ACHN (cell line): Measurements from ENCODE around the gene NFX1.

Source experiments
- DNase-seq: peaks from one replicate; pipeline ENCODE4 v3.0.0-alpha.2; 2015
- in situ Hi-C: cut with HindIII; loops from 2 replicates; pipeline ENCODE4 v1.10.0; 2017; ENCODE audit warnings: low sequenced_read_pairs, low pct_ligation_motif_present, low pct_unique_long_range_greater_than_20kb

Gene NFX1

DNA sequence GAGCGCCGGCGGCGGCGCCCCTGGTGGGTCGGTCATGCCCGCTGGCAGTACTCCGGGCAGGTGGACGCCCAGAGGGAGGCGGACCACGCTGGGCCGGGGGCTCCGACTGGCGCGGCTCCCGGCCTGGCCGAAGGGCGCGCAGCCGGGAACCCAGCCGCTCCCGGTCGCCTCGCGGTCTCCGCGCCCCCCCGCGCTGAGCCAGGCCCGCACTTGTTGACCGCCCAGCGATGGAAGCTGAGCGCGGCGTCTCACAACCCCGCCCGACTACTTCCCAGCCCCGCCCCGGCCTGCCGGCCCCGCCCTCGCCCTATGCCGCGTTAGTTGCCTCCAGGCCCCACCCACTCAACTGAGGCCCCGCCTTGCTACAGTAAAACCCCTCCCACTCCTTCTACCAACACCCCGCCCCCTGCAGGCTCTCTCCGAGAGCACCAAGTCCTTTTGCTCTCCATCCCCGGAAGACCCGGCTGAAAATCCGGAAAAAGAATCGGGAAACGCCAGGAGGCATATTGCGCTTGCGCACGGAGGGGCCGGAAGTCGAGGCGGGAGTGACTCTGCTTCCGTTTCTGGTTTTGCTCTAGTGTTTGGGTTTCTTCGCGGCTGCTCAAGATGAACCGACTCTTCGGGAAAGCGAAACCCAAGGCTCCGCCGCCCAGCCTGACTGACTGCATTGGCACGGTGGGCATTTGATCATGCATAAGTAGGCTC lies 25.7 kb upstream of the NFX1 start, which contains the start of the genes BAG1 and CHMP5:
Gene BAG1, minus strand, starts transcription at position 236 of the 705 bp plus-strand sequence.
Gene CHMP5, plus strand, starts transcription at position 577 of the 705 bp plus-strand sequence. Its CDS starts 30 bp downstream, at position 607.
- in situ Hi-C loops, result no loop called here
- peak; percentile 98 for DNase-seq

DNA sequence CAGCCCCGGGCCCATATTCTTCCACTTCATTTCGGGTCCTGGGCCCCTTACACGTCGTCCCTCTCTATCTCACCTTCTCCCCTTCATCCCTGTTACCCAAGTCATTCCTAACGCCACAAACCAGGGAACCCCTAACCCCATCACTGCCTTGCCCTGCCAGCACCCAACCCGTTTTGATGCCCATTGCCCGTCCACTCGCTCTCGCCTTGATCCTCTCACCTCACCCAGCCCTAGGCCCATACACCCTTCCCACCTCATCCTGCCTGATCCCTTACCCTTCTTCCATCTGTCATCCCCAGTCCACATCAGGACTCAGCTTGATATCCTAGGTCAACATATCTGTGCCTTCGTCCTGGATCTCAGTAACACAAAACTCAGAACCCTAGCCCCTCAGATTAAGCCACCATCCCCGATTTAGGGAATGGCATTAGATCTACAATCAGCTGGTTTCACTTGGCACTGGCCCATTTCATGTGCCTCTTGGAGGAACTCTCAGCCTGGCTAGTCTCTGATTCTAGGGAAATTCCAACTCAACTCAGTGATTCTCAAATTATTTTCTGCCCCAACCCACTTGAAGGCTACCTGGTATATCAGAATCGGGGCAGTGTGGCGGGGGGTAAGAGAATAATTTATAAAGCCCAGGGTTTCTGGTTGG lies 25.0 kb upstream of the NFX1 start:
- in situ Hi-C loops, result no loop called here
- DNase-seq, result no peak

- no peak for DNase-seq
- in situ Hi-C loops, result no loop called here
Measured at GRCh38 chr9:33267151-33267767, 23.1 kb upstream of the NFX1 start.

DNA sequence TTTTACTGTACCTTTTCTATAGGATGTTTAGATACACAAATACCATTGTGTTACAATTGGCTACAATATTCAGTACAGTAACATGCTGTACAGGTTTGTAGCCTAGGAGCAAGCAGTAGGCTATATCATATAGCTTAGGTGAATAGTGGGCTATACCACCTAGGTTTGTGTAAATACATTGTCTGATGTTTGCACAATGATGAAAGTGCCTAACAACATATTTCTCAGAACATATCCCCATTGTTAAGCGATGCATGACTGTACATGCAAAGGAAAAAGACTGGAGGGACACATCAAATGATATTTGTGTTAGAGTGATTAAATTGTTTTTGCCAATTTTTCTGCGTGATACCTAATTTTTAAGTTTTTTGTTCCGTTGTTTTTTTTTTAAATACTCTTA lies 20.2 kb upstream of the NFX1 start:
- in situ Hi-C loops, result no loop called here
- DNase-seq, result no peak

DNA sequence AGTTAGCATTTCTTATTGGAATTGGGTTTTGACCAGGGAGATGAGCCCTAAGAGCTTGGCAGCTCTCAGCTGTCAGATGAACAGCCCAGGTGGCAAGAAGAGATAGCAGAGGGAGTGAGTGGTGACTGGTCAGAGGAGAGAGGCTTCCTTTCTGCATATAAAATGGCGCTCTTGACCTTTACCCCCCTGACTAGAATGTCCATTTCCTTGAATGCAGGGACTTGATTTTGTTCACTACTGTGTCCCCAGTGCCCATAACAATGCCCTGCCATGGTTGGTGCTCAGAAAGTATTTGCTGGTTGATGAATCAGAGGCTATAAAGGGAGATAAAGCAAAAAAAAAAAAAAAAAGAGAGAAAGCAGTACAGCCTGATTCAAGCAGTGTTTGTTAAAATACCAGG lies 18.3 kb upstream of the NFX1 start:
- peak; percentile 85 for DNase-seq
- in situ Hi-C loops, result no loop called here

DNA sequence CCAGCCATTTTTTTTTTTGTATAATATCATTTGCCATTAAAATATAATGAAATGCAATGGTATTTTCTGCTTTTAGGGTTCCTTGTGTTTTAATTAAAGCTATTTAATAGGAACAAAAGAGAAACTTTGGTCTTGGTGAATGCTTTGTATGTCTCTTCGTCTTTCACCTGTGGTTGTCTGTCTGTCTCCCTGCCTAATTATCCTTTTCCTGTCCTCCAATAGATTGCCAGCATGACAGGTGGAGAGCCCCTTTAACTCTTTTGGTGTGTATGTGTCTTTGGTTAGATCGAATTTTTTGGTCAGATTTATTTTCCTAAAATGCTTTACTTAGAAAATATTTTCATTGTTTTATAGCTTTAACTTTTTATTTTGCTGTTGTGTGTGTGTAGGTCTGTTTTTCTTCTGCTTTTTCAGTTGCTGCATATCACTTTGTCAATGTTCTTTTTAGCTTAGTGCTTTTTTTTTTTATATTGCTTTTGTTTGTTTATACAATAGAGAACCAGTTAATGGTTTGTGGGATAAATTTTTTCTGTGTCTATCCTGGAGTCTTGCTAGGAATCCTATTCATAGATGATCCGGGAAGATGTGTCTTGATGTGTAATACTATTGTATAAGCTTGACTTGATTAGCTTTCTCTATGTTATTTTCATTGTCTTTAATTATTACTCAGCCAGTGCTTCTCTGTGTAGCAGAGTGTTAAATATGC lies 16.9 kb upstream of the NFX1 start:
- in situ Hi-C loops, result no loop called here
- DNase-seq, result no peak

GRCh38 chr9:33273972-33274328 lies 16.4 kb upstream of the NFX1 start:
- in situ Hi-C loops, result no loop called here

DNA sequence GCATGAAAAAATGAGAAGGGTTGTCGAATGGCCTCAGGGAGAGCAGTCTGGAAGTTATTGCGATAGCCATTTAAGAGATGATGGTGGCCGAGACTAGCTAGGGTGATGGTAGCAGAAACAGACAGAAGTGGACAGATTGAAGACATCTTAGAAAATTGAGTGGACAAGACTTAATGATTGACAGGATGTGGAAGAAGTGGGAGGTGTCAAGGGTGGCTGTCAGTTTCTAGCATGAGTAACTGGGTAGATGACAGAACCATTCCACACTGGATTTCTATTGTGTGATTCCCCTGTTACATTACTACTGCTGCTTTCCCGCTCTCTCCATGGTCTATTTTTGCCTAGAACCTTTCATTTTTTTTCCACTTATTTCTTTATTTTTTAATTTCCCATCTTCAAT lies 12.8 kb upstream of the NFX1 start:
- DNase-seq, result no peak
- in situ Hi-C loops, result no loop called here

More at GRCh38 chr9:33273972-33274328, 16.4 kb upstream of the NFX1 start:
- peak; percentile 43 for DNase-seq

DNA sequence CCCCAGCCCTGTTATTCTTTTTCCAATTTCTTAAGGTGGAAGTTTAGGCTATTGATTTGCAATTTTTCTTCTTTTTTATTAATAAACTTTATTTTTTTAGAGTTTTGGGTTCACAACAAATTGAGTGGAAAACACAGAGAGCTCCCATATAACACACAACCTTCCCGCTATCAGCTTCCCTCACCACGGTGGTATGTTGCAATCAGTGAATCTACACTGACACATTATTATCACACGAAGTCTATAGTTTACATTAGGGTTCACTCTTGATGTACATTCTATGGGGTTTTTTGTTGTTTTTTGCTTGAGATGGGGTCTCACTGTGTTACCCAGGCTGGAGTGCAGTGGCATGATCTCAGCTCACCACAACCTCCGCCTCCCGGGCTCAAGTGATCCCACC lies 4.8 kb upstream of the NFX1 start:
- in situ Hi-C loops, result no loop called here
- DNase-seq, result no peak

- in situ Hi-C loops, result no loop called here
- DNase-seq, result peak; percentile 71
Measured at GRCh38 chr9:33287087-33287490, 3.2 kb upstream of the NFX1 start.

DNA sequence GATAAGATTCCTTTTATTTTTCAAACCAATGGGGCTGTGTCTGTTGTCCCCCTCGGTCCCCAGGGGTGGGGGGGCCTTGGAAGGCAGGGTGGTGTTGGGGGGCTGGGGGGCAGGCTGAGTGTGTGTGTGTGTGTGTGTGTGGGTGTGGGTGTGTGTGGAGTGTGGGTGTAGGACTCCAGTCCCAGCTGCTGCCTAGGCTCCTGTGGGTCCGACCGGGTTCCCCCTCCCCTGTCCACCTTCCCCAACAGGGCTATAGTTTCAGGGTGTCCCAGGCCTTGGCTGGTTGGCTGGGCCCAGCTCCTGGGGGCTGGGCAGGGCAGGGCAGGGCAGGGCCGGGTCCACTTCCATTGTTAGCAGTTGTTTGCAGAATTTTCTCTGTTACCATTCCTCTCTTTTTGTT lies 2.1 kb upstream of the NFX1 start:
- no peak for DNase-seq
- in situ Hi-C loops, result no loop called here

GRCh38 chr9:33288828-33289483 lies 1.4 kb upstream of the NFX1 start:
- DNase-seq, result no peak
- in situ Hi-C loops, result no loop called here

DNA sequence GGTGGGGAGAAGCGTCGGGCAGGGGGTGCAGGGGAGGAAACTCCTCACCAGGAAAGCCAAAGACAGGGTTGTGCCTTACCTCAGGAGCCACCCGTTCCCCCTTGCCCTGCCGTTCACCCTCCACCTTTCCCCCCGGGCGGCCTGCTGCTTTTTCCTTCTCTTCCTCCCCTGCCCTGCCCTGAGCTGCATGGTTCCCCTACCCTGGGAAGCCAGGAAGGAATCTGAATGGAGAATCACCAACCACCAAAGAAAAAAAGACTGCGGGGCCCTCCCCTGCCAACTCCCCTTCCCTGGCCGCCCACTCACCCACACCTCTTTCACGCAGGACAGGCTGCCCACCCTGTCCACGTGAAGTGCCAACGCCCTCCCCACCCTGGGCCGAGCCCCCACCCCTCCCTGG lies 820 bp upstream of the NFX1 start:
- DNase-seq, result no peak
- in situ Hi-C loops, result no loop called here

DNA sequence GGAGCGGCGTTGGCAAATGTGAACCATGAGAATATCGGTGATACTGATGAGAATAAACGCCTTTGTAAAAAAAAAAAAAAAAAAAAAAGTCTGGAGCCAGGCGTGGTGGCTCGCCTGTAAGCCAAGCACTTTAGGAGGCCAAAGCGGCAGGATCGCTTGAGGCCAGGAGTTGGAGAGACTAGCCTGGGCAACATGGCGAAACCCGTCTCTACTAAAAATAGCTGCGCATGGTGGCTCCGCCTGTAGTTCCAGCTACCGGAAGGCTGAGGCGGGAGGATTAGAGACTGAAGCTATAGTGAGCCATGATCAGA lies 425 bp upstream of the NFX1 start:
- no peak for DNase-seq
- in situ Hi-C loops, result no loop called here

- no peak for DNase-seq
- in situ Hi-C loops, result no loop called here
Measured at GRCh38 chr9:33291031-33291397, 698 bp downstream of the NFX1 start.

- in situ Hi-C loops, result no loop called here
Measured at GRCh38 chr9:33291901-33292300, 1.6 kb downstream of the NFX1 start.

DNA sequence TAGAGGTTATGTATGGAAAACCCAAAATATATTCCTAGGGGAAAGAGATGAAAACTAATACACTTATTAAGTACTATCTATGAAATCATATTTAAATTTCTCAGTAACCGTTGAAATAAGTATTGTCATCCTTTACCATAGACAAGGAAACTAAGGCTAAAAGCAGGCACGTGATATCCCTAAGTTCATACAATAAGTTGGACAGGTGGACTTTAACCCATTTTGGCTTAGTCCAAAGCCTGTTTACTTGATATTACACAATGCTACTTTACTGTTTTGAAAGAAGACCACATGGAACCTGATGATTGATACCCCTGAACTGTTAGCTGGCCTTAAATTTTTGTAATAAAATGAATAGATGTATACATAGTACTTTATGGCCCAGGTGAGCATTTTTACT lies 3.5 kb downstream of the NFX1 start:
- in situ Hi-C loops, result no loop called here
- no peak for DNase-seq

More at GRCh38 chr9:33291901-33292300, 1.6 kb downstream of the NFX1 start:
- no peak for DNase-seq

DNA sequence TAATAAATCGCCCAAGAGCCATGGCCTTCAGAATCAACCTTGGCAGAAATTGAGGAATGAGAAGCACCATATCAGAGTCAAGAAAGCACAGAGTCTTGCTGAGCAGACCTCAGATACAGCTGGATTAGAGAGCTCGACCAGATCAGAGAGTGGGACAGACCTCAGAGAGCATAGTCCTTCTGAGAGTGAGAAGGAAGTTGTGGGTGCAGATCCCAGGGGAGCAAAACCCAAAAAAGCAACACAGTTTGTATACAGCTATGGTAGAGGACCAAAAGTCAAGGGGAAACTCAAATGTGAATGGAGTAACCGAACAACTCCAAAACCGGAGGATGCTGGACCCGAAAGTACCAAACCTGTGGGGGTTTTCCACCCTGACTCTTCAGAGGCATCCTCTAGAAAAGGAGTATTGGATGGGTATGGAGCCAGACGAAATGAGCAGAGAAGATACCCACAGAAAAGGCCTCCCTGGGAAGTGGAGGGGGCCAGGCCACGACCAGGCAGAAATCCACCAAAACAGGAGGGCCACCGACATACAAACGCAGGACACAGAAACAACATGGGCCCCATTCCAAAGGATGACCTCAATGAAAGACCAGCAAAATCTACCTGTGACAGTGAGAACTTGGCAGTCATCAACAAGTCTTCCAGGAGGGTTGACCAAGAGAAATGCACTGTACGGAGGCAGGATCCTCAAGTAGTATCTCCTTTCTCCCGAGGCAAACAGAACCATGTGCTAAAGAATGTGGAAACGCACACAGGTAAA lies 4.5 kb downstream of the NFX1 start:
- in situ Hi-C loops, result no loop called here
- DNase-seq, result no peak
